Muscle layer of colon (tissue), 2 donors: ENCODE results near the gene BEX5.
A peak's percentile ranks its signal among the peaks of the same experiment; 100 is the strongest.
"Not testable (repeated sequence)": the region's sequence is repeated elsewhere in the genome, so short reads cannot be mapped to it uniquely, and the experiment has no call there.

Experiments
- H3K27ac ChIP-seq: one replicate; pipeline ENCODE4 v1.7.0; 2013; ENCODE audit warnings: low read depth, mild to moderate bottlenecking, low read length, moderate library complexity
- H3K27me3 ChIP-seq, 2 donors: one replicate each; pipeline ENCODE4 v1.7.0; 2013; ENCODE audit warnings: low read length in 2 of 2, mild to moderate bottlenecking in 2 of 2; ENCODE audit not compliant: insufficient read depth in 2 of 2, control insufficient read depth in 1 of 2
- H3K36me3 ChIP-seq: one replicate; pipeline ENCODE4 v1.7.0; 2013; ENCODE audit warnings: mild to moderate bottlenecking, low read length; ENCODE audit not compliant: insufficient read depth
- H3K4me1 ChIP-seq: one replicate; pipeline ENCODE4 v1.7.0; 2013; ENCODE audit warnings: mild to moderate bottlenecking, low read length; ENCODE audit not compliant: insufficient read depth
- H3K4me3 ChIP-seq, 2 donors: one replicate each; pipeline ENCODE4 v1.7.0; 2013; ENCODE audit warnings: low read length in 2 of 2, low read depth in 1 of 2, mild to moderate bottlenecking in 1 of 2, moderate library complexity in 1 of 2
- H3K9ac ChIP-seq: one replicate; pipeline ENCODE4 v1.7.0; 2013; ENCODE audit warnings: low read length
- H3K9me3 ChIP-seq: one replicate; pipeline ENCODE4 v1.7.0; 2013; ENCODE audit warnings: mild to moderate bottlenecking, low read length
- donor health status: abdominal sarcoma.
- donor health status: Adenocarcinoma of cecum.

Gene BEX5

GRCh38 chrX:102155806-102156179 lies at the start of gene BEX5:
Gene BEX5, minus strand, starts transcription at chrX:102155977. Its CDS starts 1,712 bp downstream, at chrX:102154265.
- Histone ChIP-seq H3K9me3 (no peaks in the 10 kb centered on the region), H3K9ac (no peak within 1 kb of the TSS), H3K4me1 (no peaks in the 10 kb centered on the region), H3K36me3 (no peaks in the 10 kb centered on the region), H3K27me3 (peaks cover 11 to 26% of the 10 kb centered on the region in 2 donors), H3K27ac (no peak within 1 kb of the TSS), H3K4me3 (peak within 1 kb of the TSS; percentile 38 to 50)

- H3K4me1 ChIP-seq = no peaks in the 10 kb centered on the region
- H3K27ac ChIP-seq = no peak overlapping the region
- no peaks in the 10 kb centered on the region for H3K27me3 ChIP-seq
- no peaks in the 10 kb centered on the region for H3K9me3 ChIP-seq
- H3K4me3 ChIP-seq = no peak overlapping the region
- H3K36me3 ChIP-seq = no peaks in the 10 kb centered on the region
- H3K9ac ChIP-seq = no peak overlapping the region
These were observed 30.4 kb upstream of the BEX5 start for GRCh38 chrX:102185967-102186720.

- Histone ChIP-seq H3K4me1 (no peaks in the 10 kb centered on the region), H3K27me3 (peaks cover 11 to 28% of the 10 kb centered on the region in 2 donors), H3K9me3 (no peaks in the 10 kb centered on the region), H3K27ac (no peak overlapping the region), H3K9ac (no peak overlapping the region), H3K4me3 (peak overlapping the region; percentile 38 to 50), H3K36me3 (no peaks in the 10 kb centered on the region)
These were observed 624 bp downstream of the BEX5 start for GRCh38 chrX:102154900-102155805.

- H3K9ac ChIP-seq = no peak overlapping the region
- H3K4me1 ChIP-seq = no peaks in the 10 kb centered on the region
- H3K9me3 ChIP-seq = no peaks in the 10 kb centered on the region
- no peak overlapping the region for H3K27ac ChIP-seq
- peaks cover 11 to 30% of the 10 kb centered on the region in 2 donors for H3K27me3 ChIP-seq
- no peaks in the 10 kb centered on the region for H3K36me3 ChIP-seq
- no peak overlapping the region for H3K4me3 ChIP-seq
These were observed 1.4 kb downstream of the BEX5 start for GRCh38 chrX:102154218-102154860.

GRCh38 chrX:102142274-102142673 lies 13.5 kb downstream of the BEX5 start, which contains the start of gene TCEAL6:
Gene TCEAL6, minus strand, starts transcription at chrX:102142481.
- H3K27me3 ChIP-seq = peaks cover 12% of the 10 kb centered on the region in 2 donors
- not testable (repeated sequence) for H3K9ac ChIP-seq, H3K4me1 ChIP-seq, H3K4me3 ChIP-seq, H3K27ac ChIP-seq, H3K36me3 ChIP-seq, H3K9me3 ChIP-seq

GRCh38 chrX:102141631-102142030 lies 14.1 kb downstream of the BEX5 start:
- not testable (repeated sequence) for H3K9me3 ChIP-seq, H3K9ac ChIP-seq, H3K4me3 ChIP-seq, H3K36me3 ChIP-seq, H3K4me1 ChIP-seq, H3K27ac ChIP-seq
- H3K27me3 ChIP-seq = peaks cover 12% of the 10 kb centered on the region in 2 donors

- H3K9me3 ChIP-seq, H3K9ac ChIP-seq, H3K36me3 ChIP-seq, H3K27ac ChIP-seq, H3K4me1 ChIP-seq, H3K4me3 ChIP-seq: not testable (repeated sequence)
- H3K27me3 ChIP-seq = peaks cover 12% of the 10 kb centered on the region in 2 donors
These were observed 14.9 kb downstream of the BEX5 start for GRCh38 chrX:102140876-102141275.

GRCh38 chrX:102138064-102138463 lies 17.7 kb downstream of the BEX5 start:
- Histone ChIP-seq H3K4me1 (no peaks in the 10 kb centered on the region), H3K9me3 (no peaks in the 10 kb centered on the region), H3K36me3 (no peaks in the 10 kb centered on the region), H3K9ac (no peak overlapping the region), H3K4me3 (no peak overlapping the region), H3K27ac (no peak overlapping the region), H3K27me3 (peaks cover under 1 to 12% of the 10 kb centered on the region in 2 donors)

GRCh38 chrX:102129473-102129872 lies 26.3 kb downstream of the BEX5 start:
- Histone ChIP-seq H3K27ac (no peak overlapping the region), H3K4me1 (no peaks in the 10 kb centered on the region), H3K27me3 (peaks cover 0 to 3% of the 10 kb centered on the region in 2 donors), H3K9ac (no peak overlapping the region), H3K36me3 (no peaks in the 10 kb centered on the region), H3K9me3 (no peaks in the 10 kb centered on the region), H3K4me3 (no peak overlapping the region)

GRCh38 chrX:102126863-102127262 lies 28.9 kb downstream of the BEX5 start:
- Histone ChIP-seq H3K4me1 (no peaks in the 10 kb centered on the region), H3K36me3 (no peaks in the 10 kb centered on the region), H3K27ac (peak overlapping the region; percentile 56), H3K4me3 (no peak overlapping the region), H3K9me3 (no peaks in the 10 kb centered on the region), H3K27me3 (peaks cover 0 to 3% of the 10 kb centered on the region in 2 donors), H3K9ac (no peak overlapping the region)

GRCh38 chrX:102126080-102126818 lies 29.5 kb downstream of the BEX5 start:
- H3K9ac ChIP-seq, H3K4me3 ChIP-seq, H3K27me3 ChIP-seq, H3K36me3 ChIP-seq, H3K4me1 ChIP-seq, H3K9me3 ChIP-seq: not testable (repeated sequence)
- H3K27ac ChIP-seq = peak overlapping the region; percentile 56
